Measurements from ENCODE around the gene PRTN3.
"Not testable (repeated sequence)": the region's sequence is repeated elsewhere in the genome, so short reads cannot be mapped to it uniquely, and the experiment has no call there.

DNA sequence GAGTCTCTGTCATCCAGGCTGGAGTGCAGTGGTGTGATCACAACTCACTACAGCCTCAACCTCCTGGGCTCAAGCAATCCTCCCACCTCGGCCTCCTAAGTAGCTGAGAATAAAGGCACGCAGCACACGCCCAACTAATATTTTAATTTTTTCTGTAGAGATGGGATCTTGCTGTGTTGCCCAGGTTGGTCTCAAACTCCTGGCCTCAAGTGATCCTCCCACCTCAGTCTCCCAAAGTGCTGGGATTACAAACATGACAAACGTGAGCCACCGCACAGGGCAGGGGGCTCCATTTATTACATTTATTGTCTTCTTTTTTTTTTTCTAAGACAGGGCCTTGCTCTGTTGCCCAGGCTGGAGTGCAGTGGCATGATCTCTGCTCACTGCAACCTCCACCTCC, 20.6 kb upstream of the PRTN3 start:
- TF ChIP-seq CTCF, POLR2AphosphoS5 (IDR thresholded peaks at IDR 0.05): not testable (repeated sequence)

All from gastroesophageal sphincter (tissue), 3 donors.